HG03025 (cell line): Measurements from ENCODE around the gene SLC48A1.
A peak's percentile ranks its signal among the peaks of the same experiment; 100 is the strongest.
"Not testable (repeated sequence)": the region's sequence is repeated elsewhere in the genome, so short reads cannot be mapped to it uniquely, and the experiment has no call there.

Experiments
- ATAC-seq: cut with Tn5 transposase; IDR thresholded peaks from one replicate; pipeline ENCODE4 v1.9.1; 2021; ENCODE audit warnings: mild to moderate bottlenecking, moderate library complexity; ENCODE audit not compliant: unreplicated experiment, low FRiP score

The SLC48A1 gene

GRCh38 chr12:47807338-47807737 is 34.3 kb downstream of the SLC48A1 start:
- ATAC-seq: no peak

- no peak for ATAC-seq
Measured at GRCh38 chr12:47808050-47808449, 35.0 kb downstream of the SLC48A1 start.

GRCh38 chr12:47808574-47809365 is 35.7 kb downstream of the SLC48A1 start:
- ATAC-seq: no peak

GRCh38 chr12:47809518-47809917 is 36.5 kb downstream of the SLC48A1 start:
- not testable (repeated sequence) for ATAC-seq

- no peak for ATAC-seq
Measured at GRCh38 chr12:47811072-47811396, 38.0 kb downstream of the SLC48A1 start.

GRCh38 chr12:47811581-47812484 is 38.8 kb downstream of the SLC48A1 start:
- no peak for ATAC-seq

GRCh38 chr12:47812797-47813510 is 39.9 kb downstream of the SLC48A1 start:
- ATAC-seq: peak; percentile 51

- peak; percentile 29 for ATAC-seq
Measured at GRCh38 chr12:47813511-47814196, 40.6 kb downstream of the SLC48A1 start.

GRCh38 chr12:47814539-47815170 is 41.6 kb downstream of the SLC48A1 start:
- no peak for ATAC-seq

GRCh38 chr12:47815447-47815846 is 42.4 kb downstream of the SLC48A1 start:
- not testable (repeated sequence) for ATAC-seq

- ATAC-seq: no peak
Measured at GRCh38 chr12:47816403-47817271, 43.6 kb downstream of the SLC48A1 start.

- no peak for ATAC-seq
Measured at GRCh38 chr12:47817272-47818006, 44.4 kb downstream of the SLC48A1 start.

GRCh38 chr12:47818007-47818376 is 45.0 kb downstream of the SLC48A1 start:
- no peak for ATAC-seq

- ATAC-seq: peak; percentile 22
Measured at GRCh38 chr12:47818467-47819137, 45.6 kb downstream of the SLC48A1 start.

- ATAC-seq: peak; percentile 30
Measured at GRCh38 chr12:47819138-47819895, 46.3 kb downstream of the SLC48A1 start.

GRCh38 chr12:47819896-47820630 is 47.0 kb downstream of the SLC48A1 start, which contains the start of gene HDAC7:
Gene HDAC7, minus strand, starts transcription at chr12:47819903. Its CDS starts 118 bp downstream, at chr12:47819785.
- peak; percentile 36 for ATAC-seq
